IPS-18a (cell line): ENCODE measurements around the gene CHN2.

ENCODE experiments used
- H3K27ac ChIP-seq: one replicate; pipeline ENCODE4 v1.5.1; 2013; ENCODE audit warnings: low read length
- H3K27me3 ChIP-seq: one replicate; pipeline ENCODE4 v1.6.1; 2013; ENCODE audit warnings: mild to moderate bottlenecking, low read length; ENCODE audit not compliant: control insufficient read depth, insufficient read depth
- H3K36me3 ChIP-seq: one replicate; pipeline ENCODE4 v1.6.1; 2013; ENCODE audit warnings: low read depth, low read length; ENCODE audit not compliant: control insufficient read depth
- H3K4me1 ChIP-seq: one replicate; pipeline ENCODE4 v1.6.1; 2013; ENCODE audit warnings: low read depth, low read length; ENCODE audit not compliant: control insufficient read depth
- H3K4me3 ChIP-seq: one replicate; pipeline ENCODE4 v1.5.1; 2013; ENCODE audit warnings: low read length
- H3K9ac ChIP-seq: one replicate; pipeline ENCODE4 v1.6.1; 2013; ENCODE audit warnings: mild to moderate bottlenecking, low read length, moderate library complexity
- H3K9me3 ChIP-seq: one replicate; pipeline ENCODE4 v1.6.1; 2013; ENCODE audit warnings: low read depth, low read length; ENCODE audit not compliant: control insufficient read depth

CHN2 gene

DNA sequence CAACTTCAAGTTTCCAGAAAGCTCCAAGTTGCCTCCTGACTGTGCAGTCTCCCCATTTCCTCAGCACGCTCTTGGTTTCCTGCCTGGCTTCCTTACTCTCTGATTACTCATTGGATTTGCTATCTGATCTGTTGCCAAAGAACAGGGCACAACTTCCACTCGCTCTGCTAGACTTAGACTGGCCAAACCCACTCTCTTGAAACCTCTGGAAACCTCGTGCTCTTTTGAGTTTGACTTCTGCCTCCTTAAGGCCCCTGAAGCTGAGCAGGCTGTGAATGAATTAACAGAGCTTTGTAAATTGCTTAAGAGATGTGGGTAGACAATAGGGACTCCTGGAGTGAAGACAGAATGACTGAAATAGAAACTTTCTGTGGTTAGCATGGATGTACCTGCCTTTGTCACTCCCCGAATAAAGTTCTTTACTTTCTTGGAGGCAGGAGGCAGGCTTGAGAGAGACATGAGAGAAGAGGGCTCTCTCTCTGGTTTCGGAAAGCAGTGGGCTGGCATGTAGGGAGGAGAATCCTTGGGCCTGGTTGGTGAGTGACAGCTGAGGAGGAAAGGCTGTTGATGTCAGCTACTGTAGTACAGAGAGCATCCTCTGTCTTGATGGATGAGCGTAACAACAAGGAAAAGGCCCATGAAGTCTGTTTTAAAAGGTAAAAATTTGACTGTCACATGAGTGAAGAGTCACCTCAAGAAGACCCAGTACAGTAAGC, 70.8 kb downstream of the CHN2 start:
- Histone ChIP-seq H3K27me3 (no peaks in the 10 kb centered on the region), H3K9ac (no peak overlapping the region), H3K27ac (no peak overlapping the region), H3K4me3 (no peak overlapping the region), H3K4me1 (peaks cover 8% of the 10 kb centered on the region), H3K9me3 (no peaks in the 10 kb centered on the region), H3K36me3 (no peaks in the 10 kb centered on the region)

DNA sequence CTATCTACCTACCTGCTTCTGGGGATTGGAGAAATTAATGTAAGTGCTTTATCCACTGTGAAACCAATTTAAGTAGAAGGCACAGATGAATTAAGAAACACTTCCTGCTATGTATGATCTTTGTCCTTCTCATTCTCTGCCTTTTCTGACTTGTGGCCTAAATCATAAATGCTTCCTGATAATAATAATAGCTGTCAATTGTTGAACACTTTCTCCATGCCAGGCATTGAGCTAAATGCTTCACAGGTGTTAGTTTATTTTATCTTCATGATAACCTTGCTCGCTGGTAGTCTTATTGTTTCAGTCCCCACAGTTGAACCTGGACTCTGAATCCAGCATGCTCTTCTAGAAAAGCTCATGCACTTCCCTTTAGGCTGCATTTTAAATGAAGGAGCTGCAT, 75.4 kb downstream of the CHN2 start:
- no peaks in the 10 kb centered on the region for H3K36me3 ChIP-seq
- no peaks in the 10 kb centered on the region for H3K27me3 ChIP-seq
- no peak overlapping the region for H3K4me3 ChIP-seq
- H3K27ac ChIP-seq, result no peak overlapping the region
- no peaks in the 10 kb centered on the region for H3K9me3 ChIP-seq
- no peak overlapping the region for H3K9ac ChIP-seq
- H3K4me1 ChIP-seq, result peaks cover 17% of the 10 kb centered on the region

DNA sequence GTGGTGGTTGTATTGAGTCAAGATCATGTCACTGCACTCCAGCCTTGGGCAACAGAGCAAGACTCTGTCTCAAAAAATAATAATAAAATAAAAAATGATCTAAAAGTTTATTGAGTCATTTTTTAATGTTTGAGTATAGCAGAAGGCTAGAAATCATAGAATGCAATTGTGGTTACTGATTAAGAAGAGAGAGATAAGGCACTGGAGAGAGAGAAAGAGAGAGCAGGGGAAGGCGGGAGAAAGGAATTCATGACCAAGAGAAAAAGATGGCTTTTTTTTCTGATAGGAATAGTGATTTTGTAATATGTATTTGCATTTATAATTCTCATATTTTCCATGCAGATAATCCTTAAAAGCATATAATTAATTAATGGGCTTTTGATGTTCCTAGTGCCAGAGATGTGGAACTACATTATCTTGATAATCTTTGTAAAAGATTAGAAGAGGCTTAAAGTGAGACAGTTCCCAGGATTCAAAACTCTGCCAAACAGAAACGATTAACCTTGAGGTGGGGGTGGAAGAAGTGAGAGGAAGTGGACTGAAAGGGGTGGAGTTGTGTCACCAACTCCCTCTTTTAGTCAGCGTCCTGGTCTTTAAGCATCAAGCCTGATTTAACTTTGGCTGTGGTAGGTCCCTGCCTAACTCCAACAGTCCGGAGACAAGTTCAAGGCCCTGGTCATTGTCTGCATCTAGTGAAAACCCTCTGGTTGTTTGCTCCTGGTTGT, 76.2 kb downstream of the CHN2 start:
- Histone ChIP-seq H3K27me3 (no peaks in the 10 kb centered on the region), H3K9ac (no peak overlapping the region), H3K27ac (no peak overlapping the region), H3K4me3 (no peak overlapping the region), H3K36me3 (no peaks in the 10 kb centered on the region), H3K9me3 (no peaks in the 10 kb centered on the region), H3K4me1 (peaks cover 12% of the 10 kb centered on the region)

DNA sequence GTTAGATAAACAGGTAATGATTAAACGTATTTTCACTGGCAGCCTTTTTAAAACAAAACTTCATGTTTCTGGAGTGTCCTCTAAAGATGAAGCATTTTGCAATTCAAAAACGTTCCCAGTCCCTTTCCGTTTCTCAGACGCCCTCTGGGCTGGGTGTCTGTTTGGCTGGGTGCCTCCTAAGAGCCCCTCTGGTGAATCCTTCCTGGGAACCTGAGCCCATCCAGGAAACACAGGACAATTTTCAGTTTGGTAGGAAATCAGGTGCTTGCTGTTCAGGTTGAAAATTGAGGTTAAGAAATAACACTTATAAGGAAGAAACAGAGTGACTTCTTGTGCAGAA, 76.7 kb downstream of the CHN2 start:
- Histone ChIP-seq H3K9ac (no peak overlapping the region), H3K4me3 (no peak overlapping the region), H3K27ac (no peak overlapping the region), H3K27me3 (no peaks in the 10 kb centered on the region), H3K9me3 (no peaks in the 10 kb centered on the region), H3K36me3 (no peaks in the 10 kb centered on the region), H3K4me1 (peaks cover 18% of the 10 kb centered on the region)

DNA sequence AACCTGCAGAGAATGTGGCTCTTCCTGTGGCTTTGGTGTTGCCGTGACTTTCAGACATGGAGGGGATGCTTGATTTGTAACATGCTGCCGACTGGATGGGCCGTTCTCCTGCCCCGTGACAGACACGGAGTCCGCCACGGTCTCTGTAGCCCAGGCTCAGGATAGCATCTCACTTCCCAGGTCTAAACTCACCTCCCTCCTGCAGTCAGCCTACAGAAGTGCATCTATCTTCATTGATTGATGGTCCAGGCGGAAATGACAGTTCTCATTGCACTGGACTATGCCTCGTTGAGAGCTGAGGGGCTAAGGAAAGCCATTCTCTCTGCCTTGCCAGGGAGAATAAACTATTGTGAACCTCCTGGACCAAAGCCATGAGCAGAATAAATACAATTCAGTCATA, 77.5 kb downstream of the CHN2 start:
- no peak overlapping the region for H3K9ac ChIP-seq
- no peak overlapping the region for H3K4me3 ChIP-seq
- no peaks in the 10 kb centered on the region for H3K27me3 ChIP-seq
- no peak overlapping the region for H3K27ac ChIP-seq
- peaks cover 26% of the 10 kb centered on the region for H3K4me1 ChIP-seq
- no peaks in the 10 kb centered on the region for H3K9me3 ChIP-seq
- no peaks in the 10 kb centered on the region for H3K36me3 ChIP-seq

DNA sequence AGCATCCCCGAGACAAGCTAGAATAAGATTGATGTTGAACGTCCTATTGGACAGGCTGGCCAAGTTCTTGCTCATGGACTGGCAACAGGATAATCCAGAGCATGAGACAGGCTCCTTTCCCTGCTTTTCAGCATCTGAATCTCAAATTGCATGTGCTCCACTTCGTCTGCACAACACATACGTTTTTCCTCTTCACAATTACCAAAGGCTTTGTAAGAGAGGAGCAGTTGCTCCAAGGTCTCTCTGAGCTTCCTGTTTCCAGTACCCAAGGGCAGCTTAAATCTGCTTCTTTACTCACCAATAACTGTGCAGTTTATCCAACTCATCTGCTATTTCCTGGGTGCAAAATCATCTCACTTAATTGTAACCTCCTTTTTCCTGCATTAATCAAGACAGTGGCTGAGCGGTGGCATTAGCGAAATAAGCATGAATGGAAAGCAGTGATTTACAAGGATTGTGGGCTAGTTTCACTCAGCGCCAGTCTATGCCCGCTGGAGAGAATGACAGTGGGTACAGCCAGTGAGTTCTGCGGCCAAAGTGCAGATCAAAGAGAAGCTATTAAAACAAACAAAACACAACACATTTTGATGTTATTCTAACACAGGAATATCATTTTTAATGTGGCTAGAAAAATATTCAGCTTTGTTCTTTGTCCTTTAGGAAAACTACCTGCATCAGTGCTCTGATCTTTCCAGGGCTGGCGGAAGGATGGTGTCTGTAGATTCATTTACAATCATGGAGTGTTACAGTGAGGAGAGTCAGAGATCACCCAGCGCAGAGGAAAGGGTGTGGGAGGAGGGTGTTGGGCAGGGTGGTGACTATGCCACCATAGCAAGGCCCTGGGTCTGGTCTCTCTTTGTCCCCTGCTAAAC, 79.8 kb downstream of the CHN2 start:
- H3K36me3 ChIP-seq, result no peaks in the 10 kb centered on the region
- H3K4me1 ChIP-seq, result peaks cover 26% of the 10 kb centered on the region
- no peak overlapping the region for H3K27ac ChIP-seq
- no peaks in the 10 kb centered on the region for H3K27me3 ChIP-seq
- no peak overlapping the region for H3K9ac ChIP-seq
- no peak overlapping the region for H3K4me3 ChIP-seq
- no peaks in the 10 kb centered on the region for H3K9me3 ChIP-seq

DNA sequence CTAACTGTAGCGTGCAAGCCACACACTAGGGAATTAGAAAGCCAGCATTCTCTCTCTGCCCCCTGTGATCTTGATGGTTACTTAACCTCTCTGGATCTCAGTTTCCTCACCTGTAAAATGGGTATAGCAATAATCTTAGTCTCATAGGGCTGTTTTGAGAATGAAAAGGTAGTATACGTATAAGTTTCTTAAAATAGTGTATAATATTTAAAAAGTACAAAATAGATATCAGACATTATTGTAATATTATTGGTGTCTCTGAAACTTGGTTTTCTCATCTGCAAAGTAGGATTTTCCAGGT, 80.4 kb downstream of the CHN2 start:
- peaks cover 26% of the 10 kb centered on the region for H3K4me1 ChIP-seq

DNA sequence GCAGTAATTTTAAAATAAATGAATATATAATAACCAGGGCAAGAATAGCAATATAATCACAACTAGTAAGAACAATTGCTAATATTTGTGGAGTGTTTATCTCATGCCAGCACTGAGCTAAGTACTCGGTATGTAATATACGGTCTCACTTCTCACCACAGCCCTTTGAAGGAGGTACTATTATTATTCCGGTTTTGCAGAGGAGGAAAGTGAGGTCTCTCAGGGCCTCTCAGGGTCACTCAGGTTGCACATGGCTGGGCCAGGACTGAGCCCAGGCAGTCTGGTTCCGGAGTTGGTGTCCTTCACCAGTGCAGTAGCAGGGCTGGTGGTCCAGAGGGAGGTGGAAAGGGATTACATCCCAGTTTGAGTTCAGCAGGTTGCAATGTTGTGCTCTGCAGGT, 80.9 kb downstream of the CHN2 start:
- Histone ChIP-seq H3K9me3 (no peaks in the 10 kb centered on the region), H3K27ac (no peak overlapping the region), H3K9ac (no peak overlapping the region), H3K4me3 (no peak overlapping the region), H3K27me3 (no peaks in the 10 kb centered on the region), H3K36me3 (no peaks in the 10 kb centered on the region), H3K4me1 (peaks cover 26% of the 10 kb centered on the region)

More for the DNA sequence above, 80.4 kb downstream of the CHN2 start:
- H3K27ac ChIP-seq, result no peak overlapping the region
- no peaks in the 10 kb centered on the region for H3K9me3 ChIP-seq
- no peaks in the 10 kb centered on the region for H3K36me3 ChIP-seq
- no peak overlapping the region for H3K9ac ChIP-seq
- no peak overlapping the region for H3K4me3 ChIP-seq
- H3K27me3 ChIP-seq, result no peaks in the 10 kb centered on the region

DNA sequence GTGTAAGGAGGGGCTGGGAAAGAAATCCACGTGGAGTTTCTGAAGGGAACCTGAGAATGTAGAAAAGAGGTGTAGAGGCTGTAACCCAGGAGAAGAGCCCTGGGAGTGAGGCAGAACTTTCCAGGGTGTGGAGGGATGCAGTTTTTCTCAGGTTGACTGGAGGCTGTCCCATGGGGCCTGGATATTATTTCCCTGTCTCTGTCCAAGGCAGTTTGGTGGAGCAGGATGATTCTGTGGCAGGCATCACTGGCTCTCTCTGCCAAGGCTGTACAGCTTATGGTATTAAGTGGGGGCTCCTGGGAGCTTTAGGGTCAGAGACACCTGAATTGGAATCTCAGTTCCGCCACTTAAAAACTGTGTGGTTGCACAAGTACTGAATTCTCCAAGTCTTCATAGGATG, 81.6 kb downstream of the CHN2 start:
- Histone ChIP-seq H3K27me3 (no peaks in the 10 kb centered on the region), H3K4me3 (no peak overlapping the region), H3K4me1 (peaks cover 20% of the 10 kb centered on the region), H3K9me3 (no peaks in the 10 kb centered on the region), H3K9ac (no peak overlapping the region), H3K36me3 (no peaks in the 10 kb centered on the region), H3K27ac (no peak overlapping the region)

DNA sequence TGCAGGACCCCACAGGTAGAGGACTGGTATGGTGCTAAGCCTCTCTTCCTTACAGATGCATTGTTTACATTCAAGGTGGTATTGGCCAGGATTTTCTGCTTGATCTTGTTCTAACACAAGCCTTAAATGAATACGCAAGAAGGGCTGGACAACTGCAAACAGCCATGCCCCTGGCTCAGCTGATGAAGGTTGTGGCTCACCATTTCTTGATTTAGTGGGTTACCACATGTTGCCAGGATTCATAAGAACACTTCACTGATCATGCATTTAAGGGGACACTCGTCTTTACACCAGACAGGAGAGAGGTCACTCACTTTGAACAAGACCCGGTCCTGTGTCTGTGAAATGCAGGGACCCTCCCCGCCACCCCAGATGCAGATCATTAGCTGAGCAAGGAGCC, 82.2 kb downstream of the CHN2 start:
- Histone ChIP-seq H3K9ac (no peak overlapping the region), H3K27me3 (no peaks in the 10 kb centered on the region), H3K9me3 (no peaks in the 10 kb centered on the region), H3K36me3 (no peaks in the 10 kb centered on the region), H3K27ac (no peak overlapping the region), H3K4me1 (peaks cover 17% of the 10 kb centered on the region), H3K4me3 (no peak overlapping the region)

DNA sequence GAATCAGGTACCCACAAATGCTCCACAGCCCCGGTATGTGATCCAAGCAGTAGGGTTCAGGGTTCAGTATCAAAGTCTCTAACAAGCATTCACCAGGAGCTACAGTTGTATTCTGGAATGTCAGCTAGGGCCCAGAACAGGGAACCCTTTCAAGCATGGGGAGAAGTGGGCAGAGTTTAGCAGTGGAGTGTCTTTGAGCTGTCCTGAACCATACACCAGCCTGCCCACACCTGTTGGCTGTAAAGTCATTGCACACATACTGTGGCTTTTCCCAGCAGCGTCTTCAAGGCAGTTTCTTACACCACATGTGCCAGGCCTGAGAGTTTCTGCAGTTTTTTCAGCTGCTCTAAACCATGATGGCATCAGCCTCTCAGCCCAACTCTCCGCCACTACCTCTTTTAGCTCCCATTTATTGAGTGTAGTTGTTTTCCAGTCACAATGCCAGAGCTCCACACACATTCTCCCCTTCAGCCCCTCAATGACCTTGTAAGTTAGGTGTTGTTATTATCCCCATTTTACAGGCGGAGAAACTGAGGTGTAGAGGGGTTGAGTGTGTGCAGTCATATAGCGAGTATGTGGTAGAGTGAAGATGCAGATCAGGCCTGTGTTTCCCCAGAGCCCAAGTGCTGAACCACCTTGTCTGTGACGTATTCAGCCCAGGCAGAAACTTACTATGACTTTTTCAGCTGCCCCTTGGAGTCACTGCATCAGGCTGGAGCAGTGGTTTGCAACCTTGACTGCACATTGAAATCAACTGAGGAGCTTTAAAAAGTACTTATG, 83.1 kb downstream of the CHN2 start:
- no peak overlapping the region for H3K27ac ChIP-seq
- no peak overlapping the region for H3K9ac ChIP-seq
- peaks cover 17% of the 10 kb centered on the region for H3K4me1 ChIP-seq
- H3K27me3 ChIP-seq, result no peaks in the 10 kb centered on the region
- H3K36me3 ChIP-seq, result no peaks in the 10 kb centered on the region
- H3K4me3 ChIP-seq, result no peak overlapping the region
- H3K9me3 ChIP-seq, result no peaks in the 10 kb centered on the region
